IgD-negative memory B cell (primary cell): ENCODE data around the gene MBLAC1. TPM values are rescaled to one million over a fixed set of nuclear protein-coding genes. Genes with fewer than 3 reads are reported as not detected.

Source experiments
- H3K27ac Mint-ChIP-seq, 3 donors: one replicate each; pipeline ENCODE4 v1.8.0; 2020 to 2022; ENCODE audit warnings: mild to moderate bottlenecking in 3 of 3, mixed read lengths in 3 of 3, moderate library complexity in 1 of 3
- H3K27me3 Mint-ChIP-seq: one replicate; pipeline ENCODE4 v1.8.0; 2021; ENCODE audit warnings: mixed read lengths
- H3K36me3 Mint-ChIP-seq: one replicate; pipeline ENCODE4 v1.8.0; 2020; ENCODE audit warnings: mild to moderate bottlenecking, mixed read lengths
- H3K4me1 Mint-ChIP-seq, 3 donors: one replicate each; pipeline ENCODE4 v1.8.0; 2020 to 2022; ENCODE audit warnings: mixed read lengths in 3 of 3, mild to moderate bottlenecking in 1 of 3
- H3K4me3 Mint-ChIP-seq, 4 donors: one replicate each; pipeline ENCODE4 v1.8.0; 2020 to 2022; ENCODE audit warnings: mild to moderate bottlenecking in 4 of 4, mixed read lengths in 4 of 4, moderate library complexity in 3 of 4
- H3K9me3 Mint-ChIP-seq, 3 donors: one replicate each; pipeline ENCODE4 v1.8.0; 2020 to 2021; ENCODE audit warnings: mixed read lengths in 3 of 3, mild to moderate bottlenecking in 1 of 3
- polyA plus RNA-seq: library from polyadenylated mRNA; unstranded; fragments of 300-500 nt; fragmentation: Illumina TruSeq; gene quantifications from one replicate; pipeline ENCODE4 v1.2.3, GENCODE V29; 2021

Gene MBLAC1
- polyA plus RNA-seq, 1 donor from 2014 or later, result 1.4 TPM

DNA sequence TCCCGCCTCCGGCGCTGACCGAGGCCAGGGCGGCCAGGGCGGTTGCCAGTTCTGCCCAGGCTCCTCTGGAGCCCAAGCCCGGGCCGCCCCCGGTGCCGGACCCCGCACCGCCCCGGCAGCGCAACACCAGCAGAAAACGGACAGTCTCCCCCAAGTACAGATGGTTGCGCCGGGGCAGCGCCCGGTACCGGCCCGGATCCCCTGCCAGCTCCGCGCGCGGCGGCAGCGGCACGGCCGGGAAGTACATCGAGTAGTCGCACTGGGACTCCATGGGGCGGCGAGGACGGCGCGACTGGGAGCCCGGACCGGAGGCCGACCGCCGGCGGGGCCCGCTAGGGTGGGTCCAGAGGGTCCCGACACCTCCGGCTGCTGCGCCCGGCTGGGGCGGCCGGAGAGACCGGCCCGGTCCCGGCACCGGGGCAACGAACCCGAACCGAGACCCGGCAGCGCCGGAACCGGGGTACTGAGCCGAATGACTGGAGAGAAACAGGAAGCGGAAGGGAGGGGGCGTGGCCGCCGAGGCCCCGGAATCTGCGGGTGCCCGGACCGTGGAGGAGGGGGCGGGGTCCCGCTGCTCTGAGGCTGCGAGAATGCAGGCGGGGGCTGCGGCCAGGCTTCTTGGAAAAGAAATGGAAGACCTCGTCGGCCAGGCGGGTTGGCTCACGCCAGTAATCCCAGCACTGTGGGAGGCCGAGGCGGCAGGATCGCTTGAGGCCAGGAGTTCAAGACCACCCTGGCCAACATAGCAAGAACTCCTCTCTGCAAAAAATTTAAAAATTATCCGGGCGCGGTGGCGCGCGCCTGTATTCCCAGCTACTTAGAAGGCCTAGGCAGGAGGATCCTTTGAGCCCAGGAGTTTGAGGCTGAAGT is 31.7 kb downstream of the MBLAC1 start, which contains the start of gene TRAPPC14:
Gene TRAPPC14, minus strand, starts transcription at position 495 of the 870 bp plus-strand sequence. Its CDS starts 224 bp downstream, at position 271.
- H3K4me3 Mint-ChIP-seq, result peak within 1 kb of the TSS; percentile 84 to 93 (median 87)
- H3K27ac Mint-ChIP-seq, result peak within 1 kb of the TSS; percentile 90 to 96 (median 95)
- peaks cover 2% of the 10 kb centered on the region for H3K36me3 Mint-ChIP-seq
- peaks cover 24 to 33% (median 28%) of the 10 kb centered on the region in 3 donors for H3K4me1 Mint-ChIP-seq
- no peaks in the 10 kb centered on the region for H3K27me3 Mint-ChIP-seq
- H3K9me3 Mint-ChIP-seq, result no peaks in the 10 kb centered on the region

DNA sequence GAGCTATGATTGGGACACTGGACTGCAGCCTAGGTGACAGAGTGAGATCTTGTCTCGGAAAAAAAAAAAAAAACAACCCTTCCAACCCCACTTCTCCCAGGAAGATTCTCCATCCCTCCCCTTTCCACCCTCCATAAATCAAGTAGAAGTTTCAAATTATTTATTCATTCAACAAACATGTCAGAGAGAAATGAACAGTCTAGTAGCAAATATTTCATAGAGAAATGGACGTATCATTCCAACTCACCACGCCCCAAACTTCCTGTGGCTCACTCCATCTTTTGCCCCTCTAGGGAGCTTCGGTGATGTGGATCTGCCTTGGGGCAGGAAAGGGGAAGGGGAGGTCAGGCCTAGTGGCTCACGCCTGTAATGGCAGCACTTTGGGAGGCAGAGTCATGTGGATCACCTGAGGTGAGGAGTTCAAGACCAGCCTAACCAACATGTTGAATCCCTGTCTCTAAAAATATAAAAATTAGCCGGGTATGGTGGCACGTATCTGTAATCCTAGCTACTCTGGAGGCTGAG is 32.4 kb downstream of the MBLAC1 start:
- Mint-ChIP-seq H3K4me3 (peak overlapping the region; percentile 84 to 93 (median 87)), H3K9me3 (no peaks in the 10 kb centered on the region), H3K27ac (peak overlapping the region; percentile 90 to 96 (median 95)), H3K27me3 (no peaks in the 10 kb centered on the region), H3K36me3 (peaks cover 2% of the 10 kb centered on the region), H3K4me1 (peaks cover 19 to 28% (median 28%) of the 10 kb centered on the region in 3 donors)

GRCh38 chr7:100160067-100160466 is 33.3 kb downstream of the MBLAC1 start:
- Mint-ChIP-seq H3K36me3 (peaks cover 2% of the 10 kb centered on the region), H3K4me3 (peak overlapping the region; percentile 9 to 85 (median 64)), H3K9me3 (no peaks in the 10 kb centered on the region), H3K27ac (peak overlapping the region in 2 of 3 donors; percentile 53 to 95), H3K4me1 (peaks cover 17 to 28% (median 26%) of the 10 kb centered on the region in 3 donors), H3K27me3 (no peaks in the 10 kb centered on the region)

DNA sequence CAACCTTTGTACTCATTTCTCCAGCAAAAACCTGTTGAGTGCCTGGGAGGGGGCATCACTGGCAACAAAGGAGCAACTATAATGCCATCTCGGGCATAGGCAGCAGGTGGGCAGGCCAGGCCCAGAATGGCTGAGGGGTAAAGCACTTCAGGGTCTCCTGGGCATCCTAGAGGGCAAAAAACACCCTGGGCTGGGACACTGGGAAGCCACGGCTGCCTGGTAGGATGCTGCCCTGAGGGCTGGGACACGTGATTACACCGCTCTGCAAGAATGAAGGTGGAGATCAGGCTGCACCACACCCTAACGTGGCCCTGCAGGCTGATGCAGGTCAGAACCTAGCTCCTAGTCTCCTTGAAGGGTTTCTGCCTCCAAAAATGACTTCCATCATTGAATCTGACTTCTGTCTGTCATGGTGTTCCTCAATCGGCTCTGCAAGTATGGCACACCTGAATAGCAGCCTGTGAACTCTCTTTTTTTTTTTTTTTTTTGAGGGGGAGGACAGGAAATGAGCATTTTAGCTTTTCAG is 36.3 kb downstream of the MBLAC1 start:
- peaks cover 16 to 24% (median 22%) of the 10 kb centered on the region in 3 donors for H3K4me1 Mint-ChIP-seq
- H3K36me3 Mint-ChIP-seq, result no peaks in the 10 kb centered on the region
- no peaks in the 10 kb centered on the region for H3K9me3 Mint-ChIP-seq
- peak overlapping the region in 3 of 4 donors; percentile 13 to 79 (median 52) for H3K4me3 Mint-ChIP-seq
- H3K27ac Mint-ChIP-seq, result peak overlapping the region in 2 of 3 donors; percentile 5 to 53
- H3K27me3 Mint-ChIP-seq, result peaks cover 21% of the 10 kb centered on the region

DNA sequence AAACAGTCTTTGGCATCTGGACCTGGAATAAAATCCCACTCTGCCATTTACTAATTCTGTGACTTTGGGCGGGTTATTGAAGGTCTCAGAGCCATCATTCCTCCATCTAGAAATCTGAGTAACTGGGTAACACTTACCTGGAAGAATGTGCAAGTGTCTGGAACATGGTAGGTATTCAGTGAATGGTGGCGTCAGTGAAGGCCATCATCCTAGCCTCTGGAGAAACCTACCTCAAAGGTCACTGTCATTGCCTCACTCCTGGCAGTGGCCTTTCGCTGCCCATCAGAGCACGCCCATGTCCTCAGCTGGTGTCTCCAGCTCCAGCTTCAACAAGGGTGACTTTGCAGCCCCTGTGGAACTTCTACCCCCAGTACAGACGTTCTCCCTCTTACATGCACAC is 37.1 kb downstream of the MBLAC1 start:
- Mint-ChIP-seq H3K27ac (no peak overlapping the region), H3K36me3 (no peaks in the 10 kb centered on the region), H3K4me3 (peak overlapping the region in 1 of 4 donors; percentile 52), H3K4me1 (peaks cover 24 to 31% (median 30%) of the 10 kb centered on the region in 3 donors), H3K27me3 (peaks cover 29% of the 10 kb centered on the region), H3K9me3 (no peaks in the 10 kb centered on the region)

DNA sequence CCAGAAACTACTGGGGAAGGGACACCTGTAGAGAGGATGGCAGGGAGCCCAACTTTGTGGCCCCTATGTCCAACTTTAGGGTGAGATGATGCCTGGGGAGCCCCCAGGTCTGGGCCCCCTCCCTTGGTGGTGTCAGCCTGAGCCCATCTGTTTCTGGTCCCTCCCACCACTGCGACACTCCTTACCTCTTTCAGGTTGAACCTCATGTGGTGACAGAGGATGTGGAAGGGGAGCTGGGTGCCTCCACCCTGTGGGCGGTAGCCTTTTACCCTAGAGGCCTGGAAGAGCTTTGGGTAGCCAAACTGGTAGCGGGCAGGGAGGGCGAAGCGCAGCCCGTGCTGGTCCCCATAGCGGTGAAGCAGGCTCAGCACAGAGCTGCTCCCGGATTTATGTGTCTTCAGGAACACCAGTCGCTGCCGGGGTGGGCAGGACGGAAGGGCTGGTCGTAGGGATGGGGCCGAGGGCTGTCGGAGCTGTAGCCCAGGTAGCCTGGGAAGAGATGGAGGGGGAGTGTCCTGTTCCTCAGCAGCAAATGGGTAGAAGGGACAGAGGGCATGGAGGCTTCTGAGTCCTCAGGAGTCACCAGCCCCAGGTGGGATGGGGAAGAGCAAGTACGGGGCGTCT is 39.7 kb downstream of the MBLAC1 start:
- H3K27ac Mint-ChIP-seq, result peak overlapping the region in 2 of 3 donors; percentile 16 to 38
- no peaks in the 10 kb centered on the region for H3K36me3 Mint-ChIP-seq
- H3K27me3 Mint-ChIP-seq, result peaks cover 45% of the 10 kb centered on the region
- H3K4me3 Mint-ChIP-seq, result peak overlapping the region in 3 of 4 donors; percentile 33 to 64 (median 55)
- no peaks in the 10 kb centered on the region for H3K9me3 Mint-ChIP-seq
- peaks cover 28 to 36% (median 29%) of the 10 kb centered on the region in 3 donors for H3K4me1 Mint-ChIP-seq

DNA sequence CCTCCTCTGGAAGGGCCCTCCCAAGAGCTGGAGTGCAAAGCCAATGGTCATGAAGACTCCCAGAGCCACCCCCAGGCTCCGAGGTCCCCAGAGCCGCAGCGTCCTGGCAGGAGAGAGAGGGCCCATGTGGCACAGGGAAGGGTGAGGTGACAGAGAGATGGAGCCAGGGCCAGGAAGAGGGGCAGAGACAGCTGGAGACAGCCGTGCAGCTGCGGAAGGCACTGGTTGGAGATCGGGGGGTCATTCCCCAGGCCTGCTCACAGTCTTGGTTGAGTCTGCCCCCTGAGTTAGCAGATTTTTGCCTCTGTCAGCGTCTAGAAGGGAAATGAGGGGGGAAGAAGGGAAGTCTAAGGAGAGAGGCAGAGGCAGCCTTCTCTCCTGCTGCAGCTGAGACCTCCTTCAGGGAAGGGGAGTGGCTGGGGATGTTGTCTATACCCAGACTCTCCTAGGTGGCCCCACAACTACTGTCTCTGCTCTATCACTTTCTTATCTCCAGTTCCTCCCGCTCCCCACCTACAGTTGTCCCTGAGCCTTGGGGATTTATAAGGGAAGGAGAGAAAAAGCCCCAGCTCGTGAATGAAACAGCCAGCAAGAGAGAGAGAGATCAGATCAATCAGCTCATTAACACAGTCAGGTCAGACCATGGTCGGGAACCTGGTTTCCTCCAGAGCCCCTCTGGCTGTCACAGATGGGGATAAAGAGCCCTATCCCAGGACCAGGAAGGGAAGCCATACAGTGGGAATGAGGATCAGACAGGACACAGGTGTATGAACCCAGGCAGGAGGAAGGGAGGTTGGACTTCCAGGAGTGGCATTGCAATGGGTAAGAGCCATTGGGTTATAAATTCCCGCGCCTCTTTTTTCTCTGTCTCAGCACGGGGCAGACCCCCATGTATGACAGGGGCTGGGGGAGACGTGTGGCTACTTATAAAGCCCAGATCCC is 40.5 kb downstream of the MBLAC1 start:
- Mint-ChIP-seq H3K36me3 (no peaks in the 10 kb centered on the region), H3K4me1 (peaks cover 28 to 36% (median 29%) of the 10 kb centered on the region in 3 donors), H3K27me3 (peaks cover 48% of the 10 kb centered on the region), H3K9me3 (no peaks in the 10 kb centered on the region), H3K4me3 (peak overlapping the region in 3 of 4 donors; percentile 64 to 77 (median 67)), H3K27ac (peak overlapping the region; percentile 54 to 90 (median 71))

DNA sequence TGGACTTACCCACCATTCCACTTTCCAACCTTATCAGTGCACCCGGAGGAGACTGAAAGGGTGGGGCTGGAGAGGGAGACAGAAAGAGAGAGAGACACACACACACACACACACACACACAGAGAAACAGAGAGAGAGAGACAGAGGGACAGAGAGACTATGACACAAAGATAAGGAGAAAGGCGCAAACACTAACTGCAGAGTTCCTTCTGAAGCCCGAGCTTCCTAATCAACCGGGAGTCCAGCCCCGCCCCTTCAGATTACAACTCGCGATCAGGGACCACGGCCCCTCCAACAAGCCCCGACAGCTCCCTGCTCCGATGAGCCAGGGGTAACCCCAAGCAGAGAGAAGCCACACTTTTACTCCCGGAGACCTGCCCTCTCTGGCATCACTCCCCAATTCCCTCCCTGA is 41.2 kb downstream of the MBLAC1 start:
- Mint-ChIP-seq H3K4me3 (peak overlapping the region; percentile 34 to 91 (median 72)), H3K27ac (peak overlapping the region; percentile 54 to 90 (median 71)), H3K36me3 (no peaks in the 10 kb centered on the region), H3K27me3 (peaks cover 48% of the 10 kb centered on the region), H3K4me1 (peaks cover 28 to 36% (median 29%) of the 10 kb centered on the region in 3 donors), H3K9me3 (no peaks in the 10 kb centered on the region)

GRCh38 chr7:100169147-100169850 is 42.5 kb downstream of the MBLAC1 start:
- peaks cover 52% of the 10 kb centered on the region for H3K27me3 Mint-ChIP-seq
- H3K4me3 Mint-ChIP-seq, result peak overlapping the region in 3 of 4 donors; percentile 67 to 91 (median 83)
- H3K27ac Mint-ChIP-seq, result peak overlapping the region in 1 of 3 donors; percentile 42
- peaks cover 23 to 32% (median 24%) of the 10 kb centered on the region in 3 donors for H3K4me1 Mint-ChIP-seq
- no peaks in the 10 kb centered on the region for H3K9me3 Mint-ChIP-seq
- no peaks in the 10 kb centered on the region for H3K36me3 Mint-ChIP-seq

DNA sequence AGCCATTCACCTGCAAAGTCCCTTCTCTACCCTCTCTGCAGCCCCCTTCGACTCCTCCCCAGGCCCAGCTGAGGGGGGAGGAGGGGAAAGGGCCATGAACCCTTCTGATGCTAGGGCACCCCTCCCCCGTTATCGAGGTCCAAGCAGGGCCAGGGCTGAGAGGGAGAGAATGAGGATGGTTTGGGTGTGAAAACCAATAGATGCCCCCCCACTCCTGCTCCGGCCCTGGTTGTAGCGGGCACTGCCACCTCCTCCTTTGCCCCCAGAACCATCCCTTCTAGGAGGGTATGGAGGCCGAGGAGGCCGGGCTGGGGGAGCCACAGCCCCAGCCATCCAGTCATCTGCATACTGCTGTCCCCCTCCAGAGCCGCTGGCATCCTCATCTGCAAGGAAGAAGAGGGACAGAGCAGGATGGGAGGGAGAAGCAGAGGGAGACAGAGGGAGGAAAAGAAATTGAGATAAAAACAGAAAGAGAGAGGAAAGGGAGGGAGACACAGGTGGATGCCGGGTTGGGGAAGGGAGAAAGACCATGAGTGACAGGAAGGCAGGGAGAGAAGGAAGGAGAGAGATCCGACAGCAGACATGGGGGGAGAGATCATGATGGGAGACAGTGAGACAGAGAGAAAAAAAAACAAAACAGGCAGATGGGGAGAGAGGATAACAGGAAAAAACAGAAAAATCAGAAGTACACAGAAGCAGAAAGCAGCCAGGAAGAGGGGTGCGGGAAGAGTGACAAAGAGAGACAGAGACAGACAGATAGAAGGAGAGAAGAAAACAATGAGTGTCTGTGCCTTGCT is 43.5 kb downstream of the MBLAC1 start:
- peaks cover 52% of the 10 kb centered on the region for H3K27me3 Mint-ChIP-seq
- H3K36me3 Mint-ChIP-seq, result no peaks in the 10 kb centered on the region
- H3K4me3 Mint-ChIP-seq, result peak overlapping the region; percentile 11 to 87 (median 50)
- H3K9me3 Mint-ChIP-seq, result no peaks in the 10 kb centered on the region
- peak overlapping the region in 1 of 3 donors; percentile 14 for H3K27ac Mint-ChIP-seq
- H3K4me1 Mint-ChIP-seq, result peaks cover 23 to 32% (median 24%) of the 10 kb centered on the region in 3 donors

DNA sequence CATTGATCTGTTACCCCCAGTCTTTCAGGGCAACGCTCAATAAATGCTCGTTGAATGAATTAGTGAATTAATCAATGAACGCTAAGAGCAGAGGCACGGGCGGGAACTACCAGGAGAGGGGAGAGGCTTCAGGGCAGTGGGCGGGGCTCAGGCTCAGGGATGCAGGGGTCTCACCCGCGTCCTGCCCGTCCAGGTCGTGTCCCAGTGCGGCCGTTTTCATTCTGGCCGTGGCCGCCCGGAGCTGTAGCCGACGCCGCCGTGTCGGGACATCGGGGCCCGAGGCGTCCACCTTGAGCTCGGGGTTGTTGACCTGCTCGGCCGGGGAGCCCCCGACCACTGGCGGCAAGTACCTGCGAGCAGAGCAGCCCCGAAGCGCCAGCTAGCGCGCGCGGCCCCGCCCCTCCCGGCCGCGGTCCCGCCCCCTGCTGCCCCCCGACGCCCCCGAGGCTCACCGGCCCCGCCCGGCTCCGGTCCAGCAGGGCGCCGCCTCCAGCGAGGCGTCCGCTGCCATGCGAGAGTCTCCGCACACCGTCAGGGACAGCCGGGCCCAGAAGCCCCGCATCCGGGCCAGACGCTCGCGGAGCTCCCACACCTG is 44.4 kb downstream of the MBLAC1 start:
- Mint-ChIP-seq H3K9me3 (no peaks in the 10 kb centered on the region), H3K4me3 (peak overlapping the region in 3 of 4 donors; percentile 11 to 75 (median 60)), H3K27me3 (peaks cover 50% of the 10 kb centered on the region), H3K27ac (peak overlapping the region in 1 of 3 donors; percentile 14), H3K36me3 (no peaks in the 10 kb centered on the region), H3K4me1 (peaks cover 23 to 32% (median 24%) of the 10 kb centered on the region in 3 donors)

DNA sequence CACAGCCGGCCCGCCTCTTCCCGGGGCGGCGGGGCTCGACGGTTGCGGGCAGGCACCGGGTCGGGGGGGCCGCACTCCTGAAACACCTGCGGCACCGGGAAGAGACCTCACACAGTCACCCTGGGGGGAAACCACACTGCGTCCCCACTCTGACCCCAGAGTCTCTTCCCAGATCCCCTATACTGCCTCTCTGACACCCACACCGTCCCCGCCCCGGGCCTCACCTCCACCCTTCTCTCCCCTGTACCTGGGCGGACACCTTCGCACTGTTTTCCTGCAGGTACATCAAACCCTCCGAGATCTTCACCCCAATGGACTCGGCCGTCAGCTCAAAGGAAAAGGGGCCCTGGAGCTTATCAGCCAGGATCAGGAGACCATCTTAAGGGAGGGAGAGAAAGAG is 45.1 kb downstream of the MBLAC1 start:
- Mint-ChIP-seq H3K4me1 (peaks cover 22 to 34% (median 24%) of the 10 kb centered on the region in 3 donors), H3K27me3 (peaks cover 44% of the 10 kb centered on the region), H3K27ac (no peak overlapping the region), H3K4me3 (peak overlapping the region in 3 of 4 donors; percentile 63 to 88 (median 88)), H3K36me3 (no peaks in the 10 kb centered on the region), H3K9me3 (no peaks in the 10 kb centered on the region)
